K562 (cell line): Measurements from ENCODE around the gene LLPH. TPM values are rescaled to one million over a fixed set of nuclear protein-coding genes. Genes with fewer than 3 reads are reported as not detected.

Source experiments
- ATAC-seq: fragments of 200-7000 bp; cut with Tn5 transposase; 3 replicates; pipeline ENCODE4 v1.9.1; 2020; ENCODE audit warnings: moderate library complexity
- BruUV-seq: library from RNA; stranded (reverse); fragments of 400-500 nt; replicated peaks from 2 replicates; lab custom pipeline; 2021; lab: Mats Ljungman, UMichigan
- CTCF ChIA-PET: fragments of 300-600 bp; formaldehyde crosslinking; extraction: SDS; loops from one replicate; lab custom pipeline; 2021; ENCODE audit warnings: low intra/inter-chr PET ratio; lab: Yijun Ruan, JAX
- POLR2A ChIA-PET: fragments of 300-600, 350-650 bp; sonication (Branson Sonifier 250); formaldehyde crosslinking; extraction: SDS; loops from one replicate; lab custom pipeline; 2021; ENCODE audit warnings: antibody characterized with exemption, inconsistent platforms; lab: Yijun Ruan, JAX
- DNase-seq, 4 experiments: peaks; one replicate each; pipeline versions ENCODE4 v3.0.0 to v3.0.0-alpha.2; 2011 to 2018; ENCODE audit warnings: low spot score in 3 of 4, mixed read lengths in 3 of 4; ENCODE audit errors: extremely low read depth in 1 of 4
- FAIRE-seq: peaks from 2 replicates; lab custom pipeline; 2011; peaks lifted over from hg19 to GRCh38; lab: Jason Lieb, UNC
- H2AFZ ChIP-seq: 2 replicates; pipeline ENCODE4 v1.6.0; 2011; ENCODE audit warnings: low read depth, low read length, control low read depth, inconsistent platforms
- H3K27ac ChIP-seq: fragments of 200-600 bp; 3 replicates; pipeline ENCODE4 v1.8.0; 2011; ENCODE audit warnings: low read depth, mild to moderate bottlenecking, control low read depth, inconsistent platforms, low read length, moderate library complexity, mixed read lengths; ENCODE audit errors: extremely low read depth
- H3K27me3 ChIP-seq, 2 experiments: fragments of 300-600 bp in 1 of 2; 2 replicates in 1 of 2; 3 replicates in 1 of 2; pipeline versions ENCODE4 v1.6.0 to v1.8.0; 2011; ENCODE audit warnings: inconsistent platforms in 2 of 2, low read length in 2 of 2, mild to moderate bottlenecking in 1 of 2, mixed read lengths in 1 of 2, moderate library complexity in 1 of 2; ENCODE audit not compliant: control insufficient read depth in 2 of 2, insufficient read depth in 2 of 2
- H3K36me3 ChIP-seq: fragments of 300-600 bp; 3 replicates; pipeline ENCODE4 v1.8.0; 2011; ENCODE audit warnings: mild to moderate bottlenecking, low read length, inconsistent platforms; ENCODE audit not compliant: control insufficient read depth, insufficient read depth
- H3K4me1 ChIP-seq, 2 experiments: fragments of 200-600 bp in 1 of 2; replicated peaks in 1 of 2; 2 replicates in 1 of 2; 3 replicates in 1 of 2; pipeline versions ENCODE4 v1.5.1 to v1.8.0; 2011; ENCODE audit warnings: inconsistent platforms in 2 of 2, low read length in 2 of 2, mild to moderate bottlenecking in 1 of 2, mixed read lengths in 1 of 2, moderate library complexity in 1 of 2; ENCODE audit not compliant: control insufficient read depth in 2 of 2, insufficient read depth in 2 of 2
- H3K4me2 ChIP-seq: 2 replicates; pipeline ENCODE4 v1.6.1; 2011; ENCODE audit warnings: low read length, control low read depth, inconsistent platforms, mixed read lengths; ENCODE audit not compliant: insufficient read depth
- H3K4me3 ChIP-seq: fragments of 200-600 bp; sonication (generic), shearing (Covaris generic); 2 replicates; pipeline ENCODE4 v1.5.1; 2016; ENCODE audit warnings: control low read depth, inconsistent platforms
- H3K79me2 ChIP-seq: fragments of 200-600 bp; 3 replicates; pipeline ENCODE4 v1.8.0; 2011; ENCODE audit warnings: low read length, inconsistent platforms; ENCODE audit not compliant: control insufficient read depth, insufficient read depth
- H3K9ac ChIP-seq, 2 experiments: 2 replicates each; pipeline versions ENCODE4 v1.6.0 to v1.6.1; 2011; ENCODE audit warnings: low read depth in 2 of 2, low read length in 2 of 2, control low read depth in 1 of 2, inconsistent platforms in 1 of 2, mild to moderate bottlenecking in 1 of 2, mixed read lengths in 1 of 2; ENCODE audit not compliant: insufficient read depth in 1 of 2
- H3K9me1 ChIP-seq: one replicate; pipeline ENCODE4 v1.6.0; 2011; ENCODE audit warnings: inconsistent platforms, mild to moderate bottlenecking, low read length, moderate library complexity; ENCODE audit not compliant: control insufficient read depth, insufficient read depth
- H3K9me3 ChIP-seq: replicated peaks from 2 replicates; pipeline ENCODE4 v1.5.1; 2011; ENCODE audit warnings: low read depth, low read length, inconsistent platforms; ENCODE audit not compliant: control insufficient read depth, insufficient read depth
- H4K20me1 ChIP-seq: replicated peaks from 2 replicates; pipeline ENCODE4 v1.6.1; 2011; ENCODE audit warnings: low read length, inconsistent platforms, mixed read lengths; ENCODE audit not compliant: control insufficient read depth, insufficient read depth
- BCOR ChIP-seq: fragments of 450-650 bp; IDR thresholded peaks from 2 replicates; pipeline ENCODE4 v1.6.1; 2016
- RBM25 ChIP-seq: fragments of 200-400 bp; formaldehyde crosslinking; IDR thresholded peaks from 2 replicates; pipeline ENCODE4 v1.6.1; 2018; ENCODE audit warnings: low read length, low read depth, moderate library complexity; ENCODE audit not compliant: severe bottlenecking
- ZBTB8A ChIP-seq: fragments of 450-650 bp; IDR thresholded peaks from 2 replicates; pipeline ENCODE4 v1.6.1; 2018; ENCODE audit warnings: mild to moderate bottlenecking, moderate library complexity; ENCODE audit not compliant: partially characterized antibody
- ZFP36 ChIP-seq: fragments of 150-350 bp; IDR thresholded peaks from 2 replicates; pipeline ENCODE4 v1.6.1; 2018; ENCODE audit warnings: low read length, low read depth; ENCODE audit not compliant: partially characterized antibody
- ZNF408 ChIP-seq: fragments of 250-450 bp; sonication (Bioruptor Pico); IDR thresholded peaks from 2 replicates; pipeline ENCODE4 v1.4.0; 2020; ENCODE audit warnings: low read depth, mild to moderate bottlenecking, moderate library complexity
- WGBS: fragments of 100-300 bp; shearing (Covaris generic); methylation state at CpG from one replicate; pipeline ENCODE4 v1.1.6; 2016; ENCODE audit warnings: low coverage, mixed read lengths; ENCODE audit not compliant: insufficient coverage; ENCODE audit errors: missing lambda C conversion rate; 5-methylcytosine and 5-hydroxymethylcytosine counted together
- in situ Hi-C: fragments of 300-500 bp; cut with MboI; formaldehyde crosslinking; loops from 4 replicates; pipeline ENCODE4 v1.15.0; 2018; ENCODE audit warnings: inconsistent platforms, mixed read lengths
- intact Hi-C: fragments of 100-400 bp; cut with micrococcal nuclease; formaldehyde crosslinking; loops from 2 replicates; pipeline ENCODE4 v1.14.2; 2022
- polyA plus RNA-seq, 8 experiments: library from polyadenylated mRNA; depleted of rRNA in 4 of 8; stranded (reverse) in 5 of 8; unstranded in 3 of 8; fragments of >200 nt; fragmentation: Nextera tagmentation in 2 of 8; fragmentation: Illumina TruSeq in 1 of 8; extraction: Ambion mirVana in 2 of 8; extraction: Trizol in 1 of 8; gene quantifications; 2 replicates each; pipeline versions ENCODE4 v1.2.1 to v1.2.3, GENCODE V29; 2011 to 2014; ENCODE audit warnings: inconsistent platforms in 1 of 8, missing spikeins in 1 of 8
- total RNA-seq, 7 experiments: library from RNA; depleted of rRNA in 6 of 7; stranded (reverse); fragments of >200 nt in 6 of 7; fragmentation: Illumina TruSeq in 2 of 7; extraction: Trizol in 2 of 7; gene quantifications; 2 replicates each; pipeline versions ENCODE4 v1.2.1 to v1.2.3, GENCODE V29; 2011 to 2021; ENCODE audit warnings: low replicate concordance in 1 of 7
- TF ChIP-seq, protein P1 (sequence below): fragments of 250-450 bp; sonication (Bioruptor Pico); IDR thresholded peaks from 2 replicates; pipeline ENCODE4 v1.9.0; 2021; ENCODE audit warnings: mild to moderate bottlenecking, inconsistent platforms

Gene LLPH
- total and polyA plus RNA-seq, 9 of the 15 experiments (the other 6 are each of a cell fraction or from before 2014, with no cell fraction given) = 19.1 to 87.3 (median 59.6) TPM

- Histone ChIP-seq H2AFZ (no peak overlapping the region), H3K4me2 (no peak overlapping the region), H3K27ac (no peak overlapping the region), H3K9me1 (no peaks in the 10 kb centered on the region), H3K27me3 (peaks cover 2 to 8% of the 10 kb centered on the region in 2 experiments; a peak in 1 of 5 replicates), H3K36me3 (no peaks in the 10 kb centered on the region), H3K9ac (no peak overlapping the region), H3K9me3 (no peaks in the 10 kb centered on the region), H4K20me1 (no peaks in the 10 kb centered on the region), H3K4me3 (no peak overlapping the region), H3K79me2 (no peaks in the 10 kb centered on the region), H3K4me1 (no peaks in the 10 kb centered on the region)
- TF ChIP-seq, protein P1, sequence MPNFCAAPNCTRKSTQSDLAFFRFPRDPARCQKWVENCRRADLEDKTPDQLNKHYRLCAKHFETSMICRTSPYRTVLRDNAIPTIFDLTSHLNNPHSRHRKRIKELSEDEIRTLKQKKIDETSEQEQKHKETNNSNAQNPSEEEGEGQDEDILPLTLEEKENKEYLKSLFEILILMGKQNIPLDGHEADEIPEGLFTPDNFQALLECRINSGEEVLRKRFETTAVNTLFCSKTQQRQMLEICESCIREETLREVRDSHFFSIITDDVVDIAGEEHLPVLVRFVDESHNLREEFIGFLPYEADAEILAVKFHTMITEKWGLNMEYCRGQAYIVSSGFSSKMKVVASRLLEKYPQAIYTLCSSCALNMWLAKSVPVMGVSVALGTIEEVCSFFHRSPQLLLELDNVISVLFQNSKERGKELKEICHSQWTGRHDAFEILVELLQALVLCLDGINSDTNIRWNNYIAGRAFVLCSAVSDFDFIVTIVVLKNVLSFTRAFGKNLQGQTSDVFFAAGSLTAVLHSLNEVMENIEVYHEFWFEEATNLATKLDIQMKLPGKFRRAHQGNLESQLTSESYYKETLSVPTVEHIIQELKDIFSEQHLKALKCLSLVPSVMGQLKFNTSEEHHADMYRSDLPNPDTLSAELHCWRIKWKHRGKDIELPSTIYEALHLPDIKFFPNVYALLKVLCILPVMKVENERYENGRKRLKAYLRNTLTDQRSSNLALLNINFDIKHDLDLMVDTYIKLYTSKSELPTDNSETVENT (CRISPR knock-in tag) = no peak
- peak; percentile 90 for TF ChIP-seq RBM25
- TF ChIP-seq ZNF408 (CRISPR knock-in tag) = no peak
- peak; percentile 58 for TF ChIP-seq ZFP36
- peak; percentile 39; the same call in 1 of the 2 replicates for TF ChIP-seq BCOR
- no peak for TF ChIP-seq ZBTB8A
- in situ Hi-C loops (loop anchor here (10.0 kb wide), 2 partner anchors 780 to 1190 kb away; no protein-coding TSS in a partner anchor), intact Hi-C loops (loop anchor here (5.0 to 10.0 kb wide), 3 partner anchors 528 to 1190 kb away; no protein-coding TSS in a partner anchor)
- no TSS peak for BruUV-seq
- ATAC-seq (no peak), FAIRE-seq (no peak), DNase-seq (no peak)
- 0% methylated on average over 1 of the region's 1 CpG for WGBS
- ChIA-PET CTCF (no interaction called here), POLR2A (interaction anchor here (1.2 kb wide), 1 partner anchor 14 kb away, joined by 4 read pairs; no protein-coding TSS in a partner anchor)
Measured at GRCh38 chr12:66085213-66085612, 45.3 kb downstream of the LLPH start.
